GM23248 (cell line): Measurements from ENCODE around the gene PRKCE.

Source experiments
- EZH2 ChIP-seq: fragments of 200-600 bp; sonication (generic); IDR thresholded peaks from 2 replicates; pipeline ENCODE4 v1.6.1; 2018; ENCODE audit warnings: antibody characterized with exemption, mild to moderate bottlenecking; ENCODE audit not compliant: insufficient read depth, poor library complexity, severe bottlenecking
- EZH2phosphoT487 ChIP-seq: fragments of 200-600 bp; sonication (generic); IDR thresholded peaks from 2 replicates; pipeline ENCODE4 v1.6.1; 2018; ENCODE audit warnings: antibody characterized with exemption, moderate library complexity, mild to moderate bottlenecking, low read depth; ENCODE audit not compliant: insufficient read depth

GRCh38 chr2:45773909-45774308, 122.4 kb downstream of the PRKCE start:
- TF ChIP-seq EZH2, result no peak
- no peak for TF ChIP-seq EZH2phosphoT487
